GM23338 (cell line): ENCODE measurements around the gene PPP2R2D. TPM values are rescaled to one million over a fixed set of nuclear protein-coding genes. Genes with fewer than 3 reads are reported as not detected.

Experiments used
- CREB1 ChIP-seq: fragments of 250-450 bp; sonication (Bioruptor Pico); IDR thresholded peaks from 2 replicates; pipeline ENCODE4 v1.5.0; 2020; ENCODE audit warnings: low read depth, mild to moderate bottlenecking, moderate library complexity
- EZH2 ChIP-seq: fragments of 200-600 bp; sonication (generic); IDR thresholded peaks from one replicate; pipeline ENCODE4 v1.8.0; 2017; ENCODE audit warnings: antibody characterized with exemption, mild to moderate bottlenecking, low read depth; ENCODE audit not compliant: unreplicated experiment
- STAT1 ChIP-seq: IDR thresholded peaks from one replicate; pipeline ENCODE4 v1.6.1; 2016; ENCODE audit warnings: antibody characterized with exemption; ENCODE audit not compliant: unreplicated experiment
- ZNF114 ChIP-seq: fragments of 250-450 bp; sonication (Bioruptor Pico); IDR thresholded peaks from 2 replicates; pipeline ENCODE4 v1.5.0; 2020; ENCODE audit warnings: mild to moderate bottlenecking, moderate library complexity
- polyA plus RNA-seq: library from polyadenylated mRNA; unstranded; fragments of >200 nt; fragmentation: Nextera tagmentation; extraction: Ambion mirVana; gene quantifications from 2 replicates; pipeline ENCODE4 v1.2.1, GENCODE V29; 2016
- total RNA-seq: library from RNA; depleted of rRNA; stranded (reverse); fragments of >200 nt; shearing (Covaris generic); gene quantifications from 2 replicates; pipeline ENCODE4 v1.2.3, GENCODE V29; 2014
- TF ChIP-seq, protein P1 (sequence below): fragments of 250-450 bp; sonication (Bioruptor Pico); IDR thresholded peaks from 2 replicates; pipeline ENCODE4 v1.5.0; 2020; ENCODE audit warnings: mild to moderate bottlenecking, moderate library complexity
- TF ChIP-seq, protein P2 (sequence below), 2 experiments: fragments of 200-600 bp in 1 of 2; sonication (generic) in 1 of 2; conservative IDR thresholded peaks; 2 replicates each; pipeline versions ENCODE4 v1.5.1 to v1.6.1; 2016 to 2017; ENCODE audit warnings: antibody characterized with exemption in 2 of 2, low read depth in 2 of 2, mild to moderate bottlenecking in 2 of 2, moderate library complexity in 1 of 2
- TF ChIP-seq, protein P3 (sequence below): IDR thresholded peaks from one replicate; pipeline ENCODE4 v1.6.1; 2018; ENCODE audit warnings: antibody characterized with exemption; ENCODE audit not compliant: unreplicated experiment

Gene PPP2R2D
- total and polyA plus RNA-seq, 2 experiments from 2014 or later, result 28.8 to 33.7 TPM

DNA sequence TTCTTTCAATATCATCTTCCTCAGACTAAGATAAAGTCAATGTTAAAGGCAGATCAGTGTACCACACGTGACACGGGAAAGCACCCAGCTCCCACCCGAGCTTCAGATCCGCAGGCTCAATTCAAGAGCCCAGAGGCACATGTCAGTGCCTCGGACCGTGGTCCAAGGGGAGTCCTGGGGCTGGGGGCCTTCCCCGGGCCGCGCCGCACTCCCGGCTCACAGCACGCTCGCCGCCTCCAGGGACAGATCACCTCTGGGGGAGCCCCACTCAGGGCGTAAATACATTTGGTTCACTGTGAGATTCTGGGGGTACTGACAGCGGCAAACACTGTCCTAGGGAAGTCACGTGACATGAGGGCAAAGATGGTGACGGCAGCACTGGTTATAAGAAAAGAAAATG is 70.1 kb downstream of the PPP2R2D start (continued):
- TF ChIP-seq, protein P1, sequence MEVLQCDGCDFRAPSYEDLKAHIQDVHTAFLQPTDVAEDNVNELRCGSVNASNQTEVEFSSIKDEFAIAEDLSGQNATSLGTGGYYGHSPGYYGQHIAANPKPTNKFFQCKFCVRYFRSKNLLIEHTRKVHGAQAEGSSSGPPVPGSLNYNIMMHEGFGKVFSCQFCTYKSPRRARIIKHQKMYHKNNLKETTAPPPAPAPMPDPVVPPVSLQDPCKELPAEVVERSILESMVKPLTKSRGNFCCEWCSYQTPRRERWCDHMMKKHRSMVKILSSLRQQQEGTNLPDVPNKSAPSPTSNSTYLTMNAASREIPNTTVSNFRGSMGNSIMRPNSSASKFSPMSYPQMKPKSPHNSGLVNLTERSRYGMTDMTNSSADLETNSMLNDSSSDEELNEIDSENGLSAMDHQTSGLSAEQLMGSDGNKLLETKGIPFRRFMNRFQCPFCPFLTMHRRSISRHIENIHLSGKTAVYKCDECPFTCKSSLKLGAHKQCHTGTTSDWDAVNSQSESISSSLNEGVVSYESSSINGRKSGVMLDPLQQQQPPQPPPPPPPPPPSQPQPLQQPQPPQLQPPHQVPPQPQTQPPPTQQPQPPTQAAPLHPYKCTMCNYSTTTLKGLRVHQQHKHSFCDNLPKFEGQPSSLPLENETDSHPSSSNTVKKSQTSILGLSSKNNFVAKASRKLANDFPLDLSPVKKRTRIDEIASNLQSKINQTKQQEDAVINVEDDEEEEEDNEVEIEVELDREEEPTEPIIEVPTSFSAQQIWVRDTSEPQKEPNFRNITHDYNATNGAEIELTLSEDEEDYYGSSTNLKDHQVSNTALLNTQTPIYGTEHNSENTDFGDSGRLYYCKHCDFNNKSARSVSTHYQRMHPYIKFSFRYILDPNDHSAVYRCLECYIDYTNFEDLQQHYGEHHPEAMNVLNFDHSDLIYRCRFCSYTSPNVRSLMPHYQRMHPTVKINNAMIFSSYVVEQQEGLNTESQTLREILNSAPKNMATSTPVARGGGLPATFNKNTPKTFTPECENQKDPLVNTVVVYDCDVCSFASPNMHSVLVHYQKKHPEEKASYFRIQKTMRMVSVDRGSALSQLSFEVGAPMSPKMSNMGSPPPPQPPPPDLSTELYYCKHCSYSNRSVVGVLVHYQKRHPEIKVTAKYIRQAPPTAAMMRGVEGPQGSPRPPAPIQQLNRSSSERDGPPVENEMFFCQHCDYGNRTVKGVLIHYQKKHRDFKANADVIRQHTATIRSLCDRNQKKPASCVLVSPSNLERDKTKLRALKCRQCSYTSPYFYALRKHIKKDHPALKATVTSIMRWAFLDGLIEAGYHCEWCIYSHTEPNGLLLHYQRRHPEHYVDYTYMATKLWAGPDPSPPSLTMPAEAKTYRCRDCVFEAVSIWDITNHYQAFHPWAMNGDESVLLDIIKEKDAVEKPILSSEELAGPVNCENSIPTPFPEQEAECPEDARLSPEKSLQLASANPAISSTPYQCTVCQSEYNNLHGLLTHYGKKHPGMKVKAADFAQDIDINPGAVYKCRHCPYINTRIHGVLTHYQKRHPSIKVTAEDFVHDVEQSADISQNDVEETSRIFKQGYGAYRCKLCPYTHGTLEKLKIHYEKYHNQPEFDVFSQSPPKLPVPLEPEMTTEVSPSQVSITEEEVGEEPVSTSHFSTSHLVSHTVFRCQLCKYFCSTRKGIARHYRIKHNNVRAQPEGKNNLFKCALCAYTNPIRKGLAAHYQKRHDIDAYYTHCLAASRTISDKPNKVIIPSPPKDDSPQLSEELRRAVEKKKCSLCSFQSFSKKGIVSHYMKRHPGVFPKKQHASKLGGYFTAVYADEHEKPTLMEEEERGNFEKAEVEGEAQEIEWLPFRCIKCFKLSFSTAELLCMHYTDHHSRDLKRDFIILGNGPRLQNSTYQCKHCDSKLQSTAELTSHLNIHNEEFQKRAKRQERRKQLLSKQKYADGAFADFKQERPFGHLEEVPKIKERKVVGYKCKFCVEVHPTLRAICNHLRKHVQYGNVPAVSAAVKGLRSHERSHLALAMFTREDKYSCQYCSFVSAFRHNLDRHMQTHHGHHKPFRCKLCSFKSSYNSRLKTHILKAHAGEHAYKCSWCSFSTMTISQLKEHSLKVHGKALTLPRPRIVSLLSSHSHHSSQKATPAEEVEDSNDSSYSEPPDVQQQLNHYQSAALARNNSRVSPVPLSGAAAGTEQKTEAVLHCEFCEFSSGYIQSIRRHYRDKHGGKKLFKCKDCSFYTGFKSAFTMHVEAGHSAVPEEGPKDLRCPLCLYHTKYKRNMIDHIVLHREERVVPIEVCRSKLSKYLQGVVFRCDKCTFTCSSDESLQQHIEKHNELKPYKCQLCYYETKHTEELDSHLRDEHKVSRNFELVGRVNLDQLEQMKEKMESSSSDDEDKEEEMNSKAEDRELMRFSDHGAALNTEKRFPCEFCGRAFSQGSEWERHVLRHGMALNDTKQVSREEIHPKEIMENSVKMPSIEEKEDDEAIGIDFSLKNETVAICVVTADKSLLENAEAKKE (CRISPR knock-in tag), result no peak
- TF ChIP-seq, protein P2, sequence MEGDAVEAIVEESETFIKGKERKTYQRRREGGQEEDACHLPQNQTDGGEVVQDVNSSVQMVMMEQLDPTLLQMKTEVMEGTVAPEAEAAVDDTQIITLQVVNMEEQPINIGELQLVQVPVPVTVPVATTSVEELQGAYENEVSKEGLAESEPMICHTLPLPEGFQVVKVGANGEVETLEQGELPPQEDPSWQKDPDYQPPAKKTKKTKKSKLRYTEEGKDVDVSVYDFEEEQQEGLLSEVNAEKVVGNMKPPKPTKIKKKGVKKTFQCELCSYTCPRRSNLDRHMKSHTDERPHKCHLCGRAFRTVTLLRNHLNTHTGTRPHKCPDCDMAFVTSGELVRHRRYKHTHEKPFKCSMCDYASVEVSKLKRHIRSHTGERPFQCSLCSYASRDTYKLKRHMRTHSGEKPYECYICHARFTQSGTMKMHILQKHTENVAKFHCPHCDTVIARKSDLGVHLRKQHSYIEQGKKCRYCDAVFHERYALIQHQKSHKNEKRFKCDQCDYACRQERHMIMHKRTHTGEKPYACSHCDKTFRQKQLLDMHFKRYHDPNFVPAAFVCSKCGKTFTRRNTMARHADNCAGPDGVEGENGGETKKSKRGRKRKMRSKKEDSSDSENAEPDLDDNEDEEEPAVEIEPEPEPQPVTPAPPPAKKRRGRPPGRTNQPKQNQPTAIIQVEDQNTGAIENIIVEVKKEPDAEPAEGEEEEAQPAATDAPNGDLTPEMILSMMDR (conservative IDR thresholded peaks at IDR 0.05; ENCODE audit: low read depth in 2 of 2), result no peak
- TF ChIP-seq ZNF114 (CRISPR knock-in tag), result no peak
- TF ChIP-seq EZH2, result no peak
- TF ChIP-seq, protein P3, sequence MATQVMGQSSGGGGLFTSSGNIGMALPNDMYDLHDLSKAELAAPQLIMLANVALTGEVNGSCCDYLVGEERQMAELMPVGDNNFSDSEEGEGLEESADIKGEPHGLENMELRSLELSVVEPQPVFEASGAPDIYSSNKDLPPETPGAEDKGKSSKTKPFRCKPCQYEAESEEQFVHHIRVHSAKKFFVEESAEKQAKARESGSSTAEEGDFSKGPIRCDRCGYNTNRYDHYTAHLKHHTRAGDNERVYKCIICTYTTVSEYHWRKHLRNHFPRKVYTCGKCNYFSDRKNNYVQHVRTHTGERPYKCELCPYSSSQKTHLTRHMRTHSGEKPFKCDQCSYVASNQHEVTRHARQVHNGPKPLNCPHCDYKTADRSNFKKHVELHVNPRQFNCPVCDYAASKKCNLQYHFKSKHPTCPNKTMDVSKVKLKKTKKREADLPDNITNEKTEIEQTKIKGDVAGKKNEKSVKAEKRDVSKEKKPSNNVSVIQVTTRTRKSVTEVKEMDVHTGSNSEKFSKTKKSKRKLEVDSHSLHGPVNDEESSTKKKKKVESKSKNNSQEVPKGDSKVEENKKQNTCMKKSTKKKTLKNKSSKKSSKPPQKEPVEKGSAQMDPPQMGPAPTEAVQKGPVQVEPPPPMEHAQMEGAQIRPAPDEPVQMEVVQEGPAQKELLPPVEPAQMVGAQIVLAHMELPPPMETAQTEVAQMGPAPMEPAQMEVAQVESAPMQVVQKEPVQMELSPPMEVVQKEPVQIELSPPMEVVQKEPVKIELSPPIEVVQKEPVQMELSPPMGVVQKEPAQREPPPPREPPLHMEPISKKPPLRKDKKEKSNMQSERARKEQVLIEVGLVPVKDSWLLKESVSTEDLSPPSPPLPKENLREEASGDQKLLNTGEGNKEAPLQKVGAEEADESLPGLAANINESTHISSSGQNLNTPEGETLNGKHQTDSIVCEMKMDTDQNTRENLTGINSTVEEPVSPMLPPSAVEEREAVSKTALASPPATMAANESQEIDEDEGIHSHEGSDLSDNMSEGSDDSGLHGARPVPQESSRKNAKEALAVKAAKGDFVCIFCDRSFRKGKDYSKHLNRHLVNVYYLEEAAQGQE, result no peak
- TF ChIP-seq STAT1, result no peak
- no peak for TF ChIP-seq CREB1 (CRISPR knock-in tag)
